Neutrophil (primary cell): Measurements from ENCODE around the gene DHX35.

Source experiments
- H3K27ac ChIP-seq: fragments of 200-600 bp; sonication (generic); 2 replicates; pipeline ENCODE4 v1.5.1; 2016; ENCODE audit warnings: mild to moderate bottlenecking, moderate library complexity
- H3K27me3 ChIP-seq: fragments of 200-600 bp; sonication (generic); 2 replicates; pipeline ENCODE4 v1.6.0; 2016; ENCODE audit warnings: mild to moderate bottlenecking
- H3K36me3 ChIP-seq: fragments of 200-600 bp; sonication (generic); 2 replicates; pipeline ENCODE4 v1.5.1; 2017
- H3K4me1 ChIP-seq, 2 experiments: fragments of 200-600 bp in 1 of 2; sonication (generic) in 1 of 2; 1 replicate in 1 of 2; 2 replicates in 1 of 2; pipeline versions ENCODE4 v1.5.1 to v1.6.1; 2013 to 2016; ENCODE audit warnings: low read depth in 1 of 2, low read length in 1 of 2, mild to moderate bottlenecking in 1 of 2, moderate library complexity in 1 of 2; ENCODE audit not compliant: control insufficient read depth in 1 of 2, insufficient read depth in 1 of 2
- H3K4me3 ChIP-seq, 2 experiments: fragments of 200-600 bp in 1 of 2; sonication (generic) in 1 of 2; 1 replicate in 1 of 2; 2 replicates in 1 of 2; pipeline ENCODE4 v1.5.1; 2013 to 2016; ENCODE audit warnings: low read depth in 1 of 2, low read length in 1 of 2, mild to moderate bottlenecking in 1 of 2, moderate library complexity in 1 of 2
- H3K9me3 ChIP-seq: fragments of 200-600 bp; sonication (generic); 2 replicates; pipeline ENCODE4 v1.5.1; 2016
- TF ChIP-seq, protein P1 (sequence below): fragments of 200-600 bp; sonication (generic); IDR thresholded peaks from 2 replicates; pipeline ENCODE4 v1.5.1; 2016; ENCODE audit warnings: antibody characterized with exemption

DHX35 gene, protein sequence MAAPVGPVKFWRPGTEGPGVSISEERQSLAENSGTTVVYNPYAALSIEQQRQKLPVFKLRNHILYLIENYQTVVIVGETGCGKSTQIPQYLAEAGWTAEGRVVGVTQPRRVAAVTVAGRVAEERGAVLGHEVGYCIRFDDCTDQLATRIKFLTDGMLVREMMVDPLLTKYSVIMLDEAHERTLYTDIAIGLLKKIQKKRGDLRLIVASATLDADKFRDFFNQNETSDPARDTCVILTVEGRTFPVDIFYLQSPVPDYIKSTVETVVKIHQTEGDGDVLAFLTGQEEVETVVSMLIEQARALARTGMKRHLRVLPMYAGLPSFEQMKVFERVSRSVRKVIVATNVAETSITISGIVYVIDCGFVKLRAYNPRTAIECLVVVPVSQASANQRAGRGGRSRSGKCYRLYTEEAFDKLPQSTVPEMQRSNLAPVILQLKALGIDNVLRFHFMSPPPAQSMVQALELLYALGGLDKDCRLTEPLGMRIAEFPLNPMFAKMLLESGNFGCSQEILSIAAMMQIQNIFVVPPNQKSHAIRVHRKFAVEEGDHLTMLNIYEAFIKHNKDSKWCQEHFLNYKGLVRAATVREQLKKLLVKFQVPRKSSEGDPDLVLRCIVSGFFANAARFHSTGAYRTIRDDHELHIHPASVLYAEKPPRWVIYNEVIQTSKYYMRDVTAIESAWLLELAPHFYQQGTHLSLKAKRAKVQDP

GRCh38 chr20:38962044-38962927, at the start of gene DHX35:
DHX35 (plus strand) TSS chr20:38962344; CDS start chr20:38962368, 24 bp downstream.
- H3K9me3 ChIP-seq = no peaks in the 10 kb centered on the region
- H3K27me3 ChIP-seq = no peaks in the 10 kb centered on the region
- peak within 1 kb of the TSS; percentile 73 for H3K27ac ChIP-seq
- TF ChIP-seq, protein P1, sequence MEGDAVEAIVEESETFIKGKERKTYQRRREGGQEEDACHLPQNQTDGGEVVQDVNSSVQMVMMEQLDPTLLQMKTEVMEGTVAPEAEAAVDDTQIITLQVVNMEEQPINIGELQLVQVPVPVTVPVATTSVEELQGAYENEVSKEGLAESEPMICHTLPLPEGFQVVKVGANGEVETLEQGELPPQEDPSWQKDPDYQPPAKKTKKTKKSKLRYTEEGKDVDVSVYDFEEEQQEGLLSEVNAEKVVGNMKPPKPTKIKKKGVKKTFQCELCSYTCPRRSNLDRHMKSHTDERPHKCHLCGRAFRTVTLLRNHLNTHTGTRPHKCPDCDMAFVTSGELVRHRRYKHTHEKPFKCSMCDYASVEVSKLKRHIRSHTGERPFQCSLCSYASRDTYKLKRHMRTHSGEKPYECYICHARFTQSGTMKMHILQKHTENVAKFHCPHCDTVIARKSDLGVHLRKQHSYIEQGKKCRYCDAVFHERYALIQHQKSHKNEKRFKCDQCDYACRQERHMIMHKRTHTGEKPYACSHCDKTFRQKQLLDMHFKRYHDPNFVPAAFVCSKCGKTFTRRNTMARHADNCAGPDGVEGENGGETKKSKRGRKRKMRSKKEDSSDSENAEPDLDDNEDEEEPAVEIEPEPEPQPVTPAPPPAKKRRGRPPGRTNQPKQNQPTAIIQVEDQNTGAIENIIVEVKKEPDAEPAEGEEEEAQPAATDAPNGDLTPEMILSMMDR = peak; percentile 10
- no peaks in the 10 kb centered on the region for H3K36me3 ChIP-seq
- peaks cover 20 to 21% of the 10 kb centered on the region in 2 experiments for H3K4me1 ChIP-seq
- H3K4me3 ChIP-seq = peak within 1 kb of the TSS; percentile 96 to 97

DNA sequence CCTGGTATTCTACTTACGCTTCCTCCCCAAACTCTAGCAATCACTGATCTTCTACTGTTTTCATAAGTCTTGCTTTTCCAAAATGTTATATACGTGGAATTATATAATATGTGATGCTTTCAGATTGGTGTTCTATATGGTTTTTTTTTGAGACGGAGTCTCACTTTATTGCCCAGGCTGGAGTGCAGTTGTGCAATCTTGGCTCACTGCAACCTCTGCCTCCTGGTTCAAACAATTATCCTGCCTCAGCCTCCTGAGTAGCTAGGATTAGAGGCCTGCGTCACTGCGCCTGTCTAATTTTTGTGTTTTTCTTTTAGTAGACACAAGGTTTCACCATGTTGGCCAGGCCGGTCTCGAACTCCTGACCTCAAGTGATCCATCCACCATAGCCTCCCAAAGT, 46.8 kb upstream of the DHX35 start:
- no peaks in the 10 kb centered on the region for H3K36me3 ChIP-seq
- no peaks in the 10 kb centered on the region for H3K27me3 ChIP-seq
- TF ChIP-seq, protein P1 = no peak
- H3K9me3 ChIP-seq = no peaks in the 10 kb centered on the region
- no peak overlapping the region for H3K4me3 ChIP-seq
- H3K4me1 ChIP-seq = no peaks in the 10 kb centered on the region
- H3K27ac ChIP-seq = no peak overlapping the region

DNA sequence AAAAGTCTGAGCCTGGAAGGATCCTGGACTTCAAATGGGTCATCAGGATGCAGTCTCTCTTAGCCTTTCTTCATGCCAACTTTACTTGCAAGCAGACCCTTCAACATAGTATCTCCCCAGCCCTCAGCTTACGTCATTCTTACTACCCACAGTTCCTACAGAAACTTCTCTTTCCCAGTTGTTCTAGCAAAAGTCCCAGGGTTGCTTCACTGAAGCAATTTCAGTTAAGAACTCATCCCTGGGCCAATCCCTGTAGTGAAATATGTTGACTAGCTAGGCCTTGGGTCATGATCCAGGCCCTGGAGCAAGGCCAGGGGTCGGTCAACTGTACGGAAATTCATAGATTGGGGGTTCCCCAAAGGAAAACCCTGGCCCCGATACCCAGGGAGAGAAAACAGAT, 44.5 kb upstream of the DHX35 start:
- H3K36me3 ChIP-seq = no peaks in the 10 kb centered on the region
- no peak overlapping the region for H3K4me3 ChIP-seq
- no peaks in the 10 kb centered on the region for H3K4me1 ChIP-seq
- H3K27ac ChIP-seq = no peak overlapping the region
- TF ChIP-seq, protein P1 = no peak
- no peaks in the 10 kb centered on the region for H3K27me3 ChIP-seq
- no peaks in the 10 kb centered on the region for H3K9me3 ChIP-seq

DNA sequence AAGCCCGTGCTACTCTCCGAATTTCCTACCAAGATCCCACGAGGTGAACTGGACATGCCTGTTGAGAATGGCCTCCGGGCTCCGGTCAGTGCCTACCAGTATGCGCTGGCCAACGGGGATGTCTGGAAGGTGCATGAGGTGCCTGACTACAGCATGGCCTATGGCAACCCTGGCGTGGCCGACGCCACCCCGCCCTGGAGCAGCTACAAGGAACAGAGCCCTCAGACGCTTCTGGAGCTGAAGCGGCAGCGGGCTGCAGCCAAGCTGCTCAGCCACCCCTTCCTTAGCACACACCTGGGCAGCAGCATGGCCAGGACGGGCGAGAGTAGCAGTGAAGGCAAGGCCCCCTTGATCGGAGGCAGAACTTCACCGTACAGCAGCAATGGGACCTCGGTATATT, 44.0 kb upstream of the DHX35 start:
- no peaks in the 10 kb centered on the region for H3K27me3 ChIP-seq

GRCh38 chr20:38919683-38920082, 42.5 kb upstream of the DHX35 start:
- TF ChIP-seq, protein P1 = no peak

More for the DNA sequence above, 44.0 kb upstream of the DHX35 start:
- Histone ChIP-seq H3K27ac (no peak overlapping the region), H3K9me3 (no peaks in the 10 kb centered on the region), H3K4me3 (no peak overlapping the region), H3K36me3 (no peaks in the 10 kb centered on the region), H3K4me1 (no peaks in the 10 kb centered on the region)
- TF ChIP-seq, protein P1 = no peak

More at GRCh38 chr20:38919683-38920082, 42.5 kb upstream of the DHX35 start:
- H3K36me3 ChIP-seq = no peaks in the 10 kb centered on the region
- H3K27ac ChIP-seq = no peak overlapping the region
- H3K4me3 ChIP-seq = no peak overlapping the region
- no peaks in the 10 kb centered on the region for H3K4me1 ChIP-seq
- H3K9me3 ChIP-seq = no peaks in the 10 kb centered on the region
- no peaks in the 10 kb centered on the region for H3K27me3 ChIP-seq
